ENCODE results near the gene RYR3.

DNA sequence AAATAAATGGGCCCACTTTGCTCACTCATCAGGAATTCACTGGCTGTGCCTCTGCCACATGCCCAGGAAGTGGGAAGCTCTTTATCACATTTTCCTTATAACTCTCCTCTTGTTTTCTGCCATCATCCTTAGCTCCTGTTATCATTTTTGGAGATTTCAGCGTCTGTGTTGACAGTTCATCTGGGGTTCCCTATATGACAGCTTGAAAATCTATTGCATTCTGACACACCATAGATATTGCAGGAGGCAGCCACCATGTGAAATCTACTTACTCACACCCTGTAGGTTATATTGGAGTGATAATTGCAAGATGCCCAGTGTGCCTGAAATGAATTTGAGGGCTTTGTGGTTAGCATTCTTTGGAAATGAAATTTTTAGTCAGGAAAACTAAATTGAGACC, 132.9 kb downstream of the RYR3 start:
- no peak for TF ChIP-seq POLR2AphosphoS5 (IDR thresholded peaks at IDR 0.05)
- no peak for TF ChIP-seq CTCF (IDR thresholded peaks at IDR 0.05)
- no peak for TF ChIP-seq POLR2A (IDR thresholded peaks at IDR 0.05; ENCODE audit: low read depth)

Data from esophagus muscularis mucosa (tissue), 3 donors.